HepG2 (cell line): Measurements from ENCODE around the gene SYNGR2. TPM values are rescaled to one million over a fixed set of nuclear protein-coding genes. Genes with fewer than 3 reads are reported as not detected.

Experiments used
- ATM ChIP-seq: fragments of 450-650 bp; IDR thresholded peaks from 2 replicates; pipeline ENCODE4 v1.7.1; 2017; ENCODE audit warnings: mild to moderate bottlenecking, borderline replicate concordance
- CBX2 ChIP-seq, 2 experiments: fragments of 200-600 bp in 1 of 2; sonication (generic); formaldehyde crosslinking in 1 of 2; IDR thresholded peaks; 2 replicates each; pipeline versions ENCODE4 v1.7.0 to v1.8.1; 2018 to 2022; ENCODE audit warnings: low read depth in 2 of 2, low read length in 1 of 2, mild to moderate bottlenecking in 1 of 2, missing genetic modification reagents in 1 of 2
- ERF ChIP-seq: IDR thresholded peaks from 2 replicates; pipeline ENCODE4 v1.6.1; 2018; ENCODE audit warnings: missing biosample characterization, missing genetic modification reagents
- FOXK2 ChIP-seq: fragments of 450-650 bp; IDR thresholded peaks from 2 replicates; pipeline ENCODE4 v1.6.1; 2016
- GATAD1 ChIP-seq: IDR thresholded peaks from 2 replicates; pipeline ENCODE4 v1.6.1; 2016; ENCODE audit warnings: missing genetic modification reagents, missing compliant biosample characterization
- MTA1 ChIP-seq: sonication (generic); formaldehyde crosslinking; IDR thresholded peaks from 2 replicates; pipeline ENCODE4 v1.4.0; 2020; ENCODE audit warnings: missing genetic modification reagents, mild to moderate bottlenecking, borderline replicate concordance
- PLRG1 ChIP-seq: fragments of 450-650 bp; conservative IDR thresholded peaks from 2 replicates; pipeline ENCODE4 v1.6.1; 2016
- SMAD1 ChIP-seq: sonication (generic); formaldehyde crosslinking; IDR thresholded peaks from 2 replicates; pipeline ENCODE4 v1.4.0; 2020; ENCODE audit warnings: missing genetic modification reagents, low read depth, mild to moderate bottlenecking, borderline replicate concordance
- ZFP37 ChIP-seq: sonication (generic); formaldehyde crosslinking; IDR thresholded peaks from 2 replicates; pipeline ENCODE4 v1.4.0; 2020; ENCODE audit warnings: missing genetic modification reagents, borderline replicate concordance
- ZNF160 ChIP-seq: sonication (generic); formaldehyde crosslinking; IDR thresholded peaks from 2 replicates; pipeline ENCODE4 v1.8.0; 2022; ENCODE audit warnings: mild to moderate bottlenecking, inconsistent platforms, missing genetic modification reagents
- ZNF224 ChIP-seq: sonication (generic); formaldehyde crosslinking; IDR thresholded peaks from 2 replicates; pipeline ENCODE4 v1.5.0; 2020; ENCODE audit warnings: mild to moderate bottlenecking, missing genetic modification reagents
- ZNF629 ChIP-seq: sonication (generic); formaldehyde crosslinking; conservative IDR thresholded peaks from 2 replicates; pipeline ENCODE4 v1.5.0; 2020; ENCODE audit warnings: missing genetic modification reagents
- ZNF790 ChIP-seq: sonication (generic); formaldehyde crosslinking; IDR thresholded peaks from 2 replicates; pipeline ENCODE4 v1.8.0; 2022; ENCODE audit warnings: missing genetic modification reagents, mild to moderate bottlenecking, borderline replicate concordance
- polyA plus RNA-seq, 8 experiments: library from polyadenylated mRNA; depleted of rRNA in 3 of 8; stranded (reverse) in 7 of 8; unstranded in 1 of 8; fragments of >200 nt; fragmentation: Illumina TruSeq in 4 of 8; extraction: Trizol in 4 of 8; gene quantifications; 2 replicates each; pipeline versions ENCODE4 v1.2.1 to v1.2.3, GENCODE V29; 2011 to 2016; ENCODE audit warnings: low read depth in 4 of 8, missing spikeins in 1 of 8, mixed read lengths in 1 of 8; ENCODE audit not compliant: insufficient read depth in 1 of 8
- total RNA-seq, 5 experiments: library from RNA; depleted of rRNA; stranded (reverse); fragments of >200 nt; fragmentation: Illumina TruSeq; extraction: Trizol; gene quantifications; 2 replicates each; pipeline ENCODE4 v1.2.3, GENCODE V29; 2016; ENCODE audit warnings: low read depth in 1 of 5
- TF ChIP-seq, protein P1 (sequence below): IDR thresholded peaks from 2 replicates; pipeline ENCODE4 v1.6.1; 2016; ENCODE audit warnings: missing compliant biosample characterization, missing genetic modification reagents, borderline replicate concordance
- TF ChIP-seq, protein P2 (sequence below): sonication (generic); formaldehyde crosslinking; IDR thresholded peaks from 2 replicates; pipeline ENCODE4 v1.4.0; 2020; ENCODE audit warnings: mild to moderate bottlenecking, low read depth, missing genetic modification reagents
- TF ChIP-seq, protein P3 (sequence below): sonication (generic); formaldehyde crosslinking; IDR thresholded peaks from 2 replicates; pipeline ENCODE4 v1.4.0; 2020; ENCODE audit warnings: missing genetic modification reagents, borderline replicate concordance
- TF ChIP-seq, protein P4 (sequence below): sonication (generic); formaldehyde crosslinking; IDR thresholded peaks from 2 replicates; pipeline ENCODE4 v1.5.0; 2020; ENCODE audit warnings: missing genetic modification reagents
- TF ChIP-seq, protein P5 (sequence below): sonication (generic); formaldehyde crosslinking; IDR thresholded peaks from 2 replicates; pipeline ENCODE4 v1.8.0; 2022; ENCODE audit warnings: mild to moderate bottlenecking, missing genetic modification reagents; ENCODE audit not compliant: insufficient replicate concordance
- TF ChIP-seq, protein P6 (sequence below): sonication (generic); formaldehyde crosslinking; IDR thresholded peaks from 2 replicates; pipeline ENCODE4 v1.8.0; 2022; ENCODE audit warnings: mild to moderate bottlenecking, missing genetic modification reagents, moderate library complexity
- TF ChIP-seq, protein P7 (sequence below): sonication (generic); formaldehyde crosslinking; IDR thresholded peaks from 2 replicates; pipeline ENCODE4 v1.8.1; 2023; ENCODE audit warnings: mild to moderate bottlenecking, moderate library complexity, missing genetic modification reagents

The SYNGR2 gene
- total and polyA plus RNA-seq, 2 of the 13 experiments (the other 11 are each of a cell fraction or from before 2014, with no cell fraction given): 46.7 to 170 TPM

DNA sequence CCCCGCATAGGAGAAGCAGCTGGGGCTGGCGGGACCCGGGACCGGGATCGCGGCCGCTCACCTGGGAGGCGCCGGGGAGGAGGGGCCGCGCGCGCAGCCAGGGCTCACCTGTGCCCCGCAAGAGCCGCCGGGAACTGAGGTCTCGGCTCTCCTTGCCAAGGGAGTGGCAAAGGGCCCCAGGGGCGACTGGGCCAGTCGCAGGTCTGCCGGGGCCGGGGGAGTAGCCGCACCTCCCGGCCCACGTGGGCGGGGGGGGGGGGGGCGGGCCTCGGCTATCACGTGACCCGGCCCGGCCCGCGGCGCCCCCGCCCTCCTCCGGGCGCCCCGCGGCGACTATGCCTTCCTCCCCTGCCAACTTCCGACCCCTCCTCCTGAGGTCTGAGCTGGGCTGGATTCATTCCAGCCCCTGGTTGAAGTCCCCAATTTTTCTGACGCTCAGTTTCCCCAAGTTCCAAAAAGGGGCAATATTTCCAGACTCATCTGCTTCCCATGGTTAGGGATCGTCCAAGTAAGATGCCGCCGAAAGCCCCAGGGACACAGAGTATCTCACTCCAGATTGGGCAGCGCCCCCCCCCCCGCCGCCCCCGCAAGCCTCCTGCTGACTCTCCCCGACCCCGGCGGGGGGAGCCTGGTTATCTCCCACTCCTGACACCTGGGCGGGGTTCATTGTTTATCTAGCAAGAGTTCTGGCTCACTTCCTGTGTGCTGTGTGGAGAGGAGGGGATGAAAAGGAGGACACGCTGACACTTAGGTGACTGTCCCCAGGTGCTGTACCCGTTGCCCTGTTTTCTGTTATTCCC is 39.6 kb upstream of the SYNGR2 start, which contains the start of gene TMC6 (continued):
- TF ChIP-seq, protein P1, sequence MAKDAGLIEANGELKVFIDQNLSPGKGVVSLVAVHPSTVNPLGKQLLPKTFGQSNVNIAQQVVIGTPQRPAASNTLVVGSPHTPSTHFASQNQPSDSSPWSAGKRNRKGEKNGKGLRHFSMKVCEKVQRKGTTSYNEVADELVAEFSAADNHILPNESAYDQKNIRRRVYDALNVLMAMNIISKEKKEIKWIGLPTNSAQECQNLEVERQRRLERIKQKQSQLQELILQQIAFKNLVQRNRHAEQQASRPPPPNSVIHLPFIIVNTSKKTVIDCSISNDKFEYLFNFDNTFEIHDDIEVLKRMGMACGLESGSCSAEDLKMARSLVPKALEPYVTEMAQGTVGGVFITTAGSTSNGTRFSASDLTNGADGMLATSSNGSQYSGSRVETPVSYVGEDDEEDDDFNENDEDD (CRISPR knock-in tag): peak; percentile 19; the same call in 1 of the 2 replicates
- TF ChIP-seq ZNF224 (CRISPR knock-in tag) (no peak), MTA1 (CRISPR knock-in tag) (no peak), SMAD1 (CRISPR knock-in tag) (no peak), ZFP37 (0 out of 2 replicates have a peak, but pooled peaks have one; percentile 3), GATAD1 (CRISPR knock-in tag) (peak; percentile 23; the same call in 1 of the 2 replicates), FOXK2 (no peak), ZNF790 (CRISPR knock-in tag) (no peak; the same call in 1 of the 2 replicates), ZNF160 (CRISPR knock-in tag) (no peak), PLRG1 (no peak), CBX2 (IDR thresholded peaks at IDR 0.05; ENCODE audit: low read depth, low read length) (no peak), CBX2 (CRISPR knock-in tag; IDR thresholded peaks at IDR 0.05; ENCODE audit: low read depth) (no peak), ATM (no peak), ERF (CRISPR knock-in tag) (no peak; the same call in 1 of the 2 replicates), ZNF629 (CRISPR knock-in tag) (no peak)
- TF ChIP-seq, protein P2, sequence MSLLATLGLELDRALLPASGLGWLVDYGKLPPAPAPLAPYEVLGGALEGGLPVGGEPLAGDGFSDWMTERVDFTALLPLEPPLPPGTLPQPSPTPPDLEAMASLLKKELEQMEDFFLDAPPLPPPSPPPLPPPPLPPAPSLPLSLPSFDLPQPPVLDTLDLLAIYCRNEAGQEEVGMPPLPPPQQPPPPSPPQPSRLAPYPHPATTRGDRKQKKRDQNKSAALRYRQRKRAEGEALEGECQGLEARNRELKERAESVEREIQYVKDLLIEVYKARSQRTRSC (CRISPR knock-in tag): no peak
- TF ChIP-seq, protein P3, sequence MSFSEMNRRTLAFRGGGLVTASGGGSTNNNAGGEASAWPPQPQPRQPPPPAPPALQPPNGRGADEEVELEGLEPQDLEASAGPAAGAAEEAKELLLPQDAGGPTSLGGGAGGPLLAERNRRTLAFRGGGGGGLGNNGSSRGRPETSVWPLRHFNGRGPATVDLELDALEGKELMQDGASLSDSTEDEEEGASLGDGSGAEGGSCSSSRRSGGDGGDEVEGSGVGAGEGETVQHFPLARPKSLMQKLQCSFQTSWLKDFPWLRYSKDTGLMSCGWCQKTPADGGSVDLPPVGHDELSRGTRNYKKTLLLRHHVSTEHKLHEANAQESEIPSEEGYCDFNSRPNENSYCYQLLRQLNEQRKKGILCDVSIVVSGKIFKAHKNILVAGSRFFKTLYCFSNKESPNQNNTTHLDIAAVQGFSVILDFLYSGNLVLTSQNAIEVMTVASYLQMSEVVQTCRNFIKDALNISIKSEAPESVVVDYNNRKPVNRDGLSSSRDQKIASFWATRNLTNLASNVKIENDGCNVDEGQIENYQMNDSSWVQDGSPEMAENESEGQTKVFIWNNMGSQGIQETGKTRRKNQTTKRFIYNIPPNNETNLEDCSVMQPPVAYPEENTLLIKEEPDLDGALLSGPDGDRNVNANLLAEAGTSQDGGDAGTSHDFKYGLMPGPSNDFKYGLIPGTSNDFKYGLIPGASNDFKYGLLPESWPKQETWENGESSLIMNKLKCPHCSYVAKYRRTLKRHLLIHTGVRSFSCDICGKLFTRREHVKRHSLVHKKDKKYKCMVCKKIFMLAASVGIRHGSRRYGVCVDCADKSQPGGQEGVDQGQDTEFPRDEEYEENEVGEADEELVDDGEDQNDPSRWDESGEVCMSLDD (CRISPR knock-in tag): no peak
- TF ChIP-seq, protein P4, sequence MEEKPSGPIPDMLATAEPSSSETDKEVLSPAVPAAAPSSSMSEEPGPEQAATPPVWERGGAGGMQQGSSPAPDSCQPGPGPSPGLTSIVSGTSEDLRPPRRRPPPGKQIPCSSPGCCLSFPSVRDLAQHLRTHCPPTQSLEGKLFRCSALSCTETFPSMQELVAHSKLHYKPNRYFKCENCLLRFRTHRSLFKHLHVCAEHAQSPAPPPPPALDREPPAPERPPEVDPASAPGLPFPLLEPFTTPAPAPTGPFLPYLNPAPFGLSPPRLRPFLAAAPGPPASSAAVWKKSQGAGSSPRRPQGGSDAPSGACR: peak; percentile 86
- TF ChIP-seq, protein P5, sequence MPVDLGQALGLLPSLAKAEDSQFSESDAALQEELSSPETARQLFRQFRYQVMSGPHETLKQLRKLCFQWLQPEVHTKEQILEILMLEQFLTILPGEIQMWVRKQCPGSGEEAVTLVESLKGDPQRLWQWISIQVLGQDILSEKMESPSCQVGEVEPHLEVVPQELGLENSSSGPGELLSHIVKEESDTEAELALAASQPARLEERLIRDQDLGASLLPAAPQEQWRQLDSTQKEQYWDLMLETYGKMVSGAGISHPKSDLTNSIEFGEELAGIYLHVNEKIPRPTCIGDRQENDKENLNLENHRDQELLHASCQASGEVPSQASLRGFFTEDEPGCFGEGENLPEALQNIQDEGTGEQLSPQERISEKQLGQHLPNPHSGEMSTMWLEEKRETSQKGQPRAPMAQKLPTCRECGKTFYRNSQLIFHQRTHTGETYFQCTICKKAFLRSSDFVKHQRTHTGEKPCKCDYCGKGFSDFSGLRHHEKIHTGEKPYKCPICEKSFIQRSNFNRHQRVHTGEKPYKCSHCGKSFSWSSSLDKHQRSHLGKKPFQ: peak; percentile 83
- TF ChIP-seq, protein P6, sequence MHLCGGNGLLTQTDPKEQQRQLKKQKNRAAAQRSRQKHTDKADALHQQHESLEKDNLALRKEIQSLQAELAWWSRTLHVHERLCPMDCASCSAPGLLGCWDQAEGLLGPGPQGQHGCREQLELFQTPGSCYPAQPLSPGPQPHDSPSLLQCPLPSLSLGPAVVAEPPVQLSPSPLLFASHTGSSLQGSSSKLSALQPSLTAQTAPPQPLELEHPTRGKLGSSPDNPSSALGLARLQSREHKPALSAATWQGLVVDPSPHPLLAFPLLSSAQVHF (CRISPR knock-in tag): no peak
- TF ChIP-seq, protein P7, sequence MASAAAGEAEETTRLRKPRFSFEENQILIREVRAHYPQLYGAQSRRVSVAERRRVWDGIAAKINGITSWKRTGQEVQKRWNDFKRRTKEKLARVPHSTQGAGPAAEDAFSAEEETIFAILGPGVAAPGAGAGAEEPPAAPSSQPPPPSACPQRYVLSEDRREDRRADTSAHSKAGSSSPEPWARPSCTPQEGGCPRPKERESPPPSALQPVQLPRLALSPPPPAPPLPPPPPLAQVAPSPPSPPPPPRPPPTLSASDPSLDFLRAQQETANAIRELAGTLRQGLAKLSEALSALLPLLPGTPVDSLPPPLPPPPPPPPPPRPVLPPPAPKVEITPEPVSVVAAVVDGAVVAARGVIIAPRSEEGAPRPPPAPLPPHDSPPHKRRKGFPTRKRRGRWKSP (CRISPR knock-in tag): peak; percentile 31; the same call in 1 of the 2 replicates
